ENCODE measurements around the gene TVP23A.
"Not testable (repeated sequence)": the region's sequence is repeated elsewhere in the genome, so short reads cannot be mapped to it uniquely, and the experiment has no call there.

TVP23A gene

DNA sequence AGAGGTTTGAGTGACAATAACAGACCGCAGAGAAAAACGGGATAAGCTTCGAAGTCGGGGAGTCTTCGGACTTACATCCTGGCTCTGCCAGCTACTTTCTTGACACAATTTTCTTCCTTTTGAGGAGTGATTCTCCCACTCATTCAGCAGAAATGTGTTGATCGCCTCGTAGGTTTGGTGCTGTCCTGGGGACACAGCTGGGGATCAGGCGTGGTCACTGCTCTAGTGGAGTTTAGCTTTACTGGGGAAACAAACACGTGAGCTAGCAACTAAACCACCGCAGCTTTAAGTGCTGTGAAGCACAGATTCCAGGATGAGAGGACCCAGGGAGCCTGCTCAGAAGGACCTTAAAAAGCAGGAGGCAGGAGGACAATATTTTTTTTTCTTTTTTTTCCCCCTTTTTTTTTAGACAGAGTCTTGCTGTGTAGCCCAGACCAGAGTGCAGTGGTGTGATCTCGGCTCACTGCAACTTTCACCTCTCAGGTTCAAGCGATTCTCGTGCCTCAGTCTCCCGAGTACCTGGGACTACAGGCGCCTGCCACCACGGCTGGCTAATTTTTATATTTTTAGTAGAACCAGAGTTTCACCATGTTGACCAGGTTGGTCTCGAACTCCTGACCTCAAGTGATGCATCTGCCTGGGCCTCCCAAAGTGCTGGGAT, 74.1 kb downstream of the TVP23A start:
- DNase-seq (ENCODE audit: low spot score), result peak; percentile 57

DNA sequence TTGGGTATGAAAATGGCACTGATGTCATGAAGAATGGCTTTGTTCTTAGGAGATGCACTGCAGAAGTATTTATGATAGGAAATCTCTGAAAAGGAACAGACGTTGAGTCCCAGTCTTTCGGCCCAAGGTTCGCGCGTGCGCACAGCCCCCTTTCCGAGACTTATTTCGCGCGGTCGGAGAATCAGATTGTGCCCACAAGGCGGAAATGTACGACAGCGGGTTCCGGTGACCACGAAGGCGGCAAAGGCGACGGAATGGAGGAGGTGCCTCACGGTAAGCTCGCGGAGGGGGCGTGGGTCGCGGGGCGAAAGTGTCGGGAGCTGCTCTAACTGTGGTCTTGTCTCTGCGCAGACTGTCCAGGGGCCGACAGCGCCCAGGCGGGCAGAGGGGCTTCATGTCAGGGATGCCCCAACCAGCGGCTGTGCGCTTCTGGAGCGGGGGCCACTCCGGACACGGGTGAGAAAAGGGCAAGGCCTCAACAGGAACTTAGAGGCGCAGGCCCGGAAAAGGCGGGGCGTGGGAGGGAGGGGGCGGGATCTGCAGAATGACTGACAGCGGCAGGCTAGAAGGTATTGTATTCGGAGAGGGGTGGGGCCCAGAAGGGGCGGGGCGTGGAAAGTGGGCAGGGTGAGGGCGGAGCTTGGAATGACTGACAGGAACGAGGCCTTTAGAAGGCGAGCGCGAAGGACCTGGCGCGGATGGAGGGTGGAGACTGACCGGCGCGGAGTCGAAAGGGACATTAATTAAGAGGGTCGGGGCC, 74.8 kb downstream of the TVP23A start, which contains the start of gene NUBP1:
Gene NUBP1, plus strand, starts transcription at position 233 of the 760 bp plus-strand sequence. Its CDS starts 22 bp downstream, at position 255.
- peak; percentile 99 for DNase-seq (ENCODE audit: low spot score)

DNA sequence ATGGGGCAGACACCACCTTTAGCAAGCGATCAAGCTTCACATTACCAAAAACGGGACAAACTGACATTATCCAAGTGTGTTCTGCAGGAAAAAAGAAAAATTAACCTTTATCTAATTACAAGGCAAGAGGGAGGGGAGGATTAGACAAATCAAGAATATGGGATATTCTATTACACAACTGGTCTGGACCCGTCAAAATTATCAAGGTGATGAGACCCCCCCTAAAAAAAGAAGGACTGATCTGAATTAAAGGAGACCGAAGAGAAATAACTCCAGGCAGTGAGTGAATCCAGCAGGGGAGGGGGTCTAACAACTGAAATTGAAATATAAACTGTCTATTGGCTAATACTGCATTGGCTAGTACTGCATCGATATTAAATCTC, 75.4 kb downstream of the TVP23A start:
- no peak for DNase-seq (ENCODE audit: low spot score)

DNA sequence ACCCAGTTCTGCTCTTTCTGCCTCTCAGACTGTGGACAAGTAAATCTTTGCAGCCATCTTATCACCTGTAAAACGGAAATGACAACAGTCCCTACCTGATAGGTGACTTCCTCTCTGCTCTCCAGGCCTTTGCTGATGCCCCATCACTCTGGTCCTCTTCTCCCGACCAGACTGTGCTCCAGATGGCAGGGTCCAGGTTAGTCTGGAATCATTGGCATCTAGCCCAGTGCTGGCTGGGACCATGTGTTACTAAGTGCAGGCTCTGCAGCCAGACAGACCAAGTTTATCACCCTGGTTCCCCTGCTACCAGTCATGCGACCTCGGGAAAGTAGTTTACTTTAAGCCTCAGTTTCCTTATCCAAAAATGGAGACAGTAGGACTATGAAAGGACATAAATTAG, 76.8 kb downstream of the TVP23A start:
- no peak for DNase-seq (ENCODE audit: low spot score)

DNA sequence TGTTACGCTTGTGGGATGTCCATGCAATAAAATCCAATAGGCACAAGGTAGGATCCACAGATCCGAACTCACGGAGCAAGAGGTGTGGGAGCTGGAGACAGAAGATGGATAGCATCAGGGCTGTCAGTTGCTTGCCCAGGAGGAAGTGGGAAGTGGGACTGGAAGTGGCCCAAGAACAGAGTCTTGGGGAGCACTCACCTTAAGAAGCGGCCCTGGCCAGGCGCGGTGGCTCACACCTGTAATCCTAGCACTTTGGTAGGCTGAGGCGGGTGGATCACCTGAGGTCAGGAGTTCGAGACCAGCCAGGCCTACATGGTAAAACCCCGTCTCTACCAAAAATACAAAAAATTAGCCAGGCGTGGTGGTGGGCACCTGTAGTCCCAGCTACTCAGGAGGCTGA, 77.3 kb downstream of the TVP23A start:
- not testable (repeated sequence) for DNase-seq (ENCODE audit: low spot score)

DNA sequence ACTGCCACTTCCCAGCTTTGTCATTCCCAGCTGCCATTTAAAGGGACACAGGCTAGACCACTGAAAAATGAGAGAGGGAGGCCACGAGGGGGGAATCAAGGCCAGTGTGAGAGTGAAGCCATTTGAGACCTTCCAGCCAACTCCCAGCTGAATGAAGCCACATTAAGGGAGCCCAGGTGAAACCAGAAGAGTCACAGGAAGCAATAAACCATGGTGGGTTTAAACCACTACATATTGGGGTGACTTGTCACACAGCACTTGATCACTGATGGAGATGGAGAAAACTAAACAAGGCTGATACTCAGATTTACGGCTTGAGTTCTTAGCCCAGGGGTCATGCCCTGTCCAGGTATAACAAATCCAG, 77.8 kb downstream of the TVP23A start:
- DNase-seq (ENCODE audit: low spot score), result no peak

DNA sequence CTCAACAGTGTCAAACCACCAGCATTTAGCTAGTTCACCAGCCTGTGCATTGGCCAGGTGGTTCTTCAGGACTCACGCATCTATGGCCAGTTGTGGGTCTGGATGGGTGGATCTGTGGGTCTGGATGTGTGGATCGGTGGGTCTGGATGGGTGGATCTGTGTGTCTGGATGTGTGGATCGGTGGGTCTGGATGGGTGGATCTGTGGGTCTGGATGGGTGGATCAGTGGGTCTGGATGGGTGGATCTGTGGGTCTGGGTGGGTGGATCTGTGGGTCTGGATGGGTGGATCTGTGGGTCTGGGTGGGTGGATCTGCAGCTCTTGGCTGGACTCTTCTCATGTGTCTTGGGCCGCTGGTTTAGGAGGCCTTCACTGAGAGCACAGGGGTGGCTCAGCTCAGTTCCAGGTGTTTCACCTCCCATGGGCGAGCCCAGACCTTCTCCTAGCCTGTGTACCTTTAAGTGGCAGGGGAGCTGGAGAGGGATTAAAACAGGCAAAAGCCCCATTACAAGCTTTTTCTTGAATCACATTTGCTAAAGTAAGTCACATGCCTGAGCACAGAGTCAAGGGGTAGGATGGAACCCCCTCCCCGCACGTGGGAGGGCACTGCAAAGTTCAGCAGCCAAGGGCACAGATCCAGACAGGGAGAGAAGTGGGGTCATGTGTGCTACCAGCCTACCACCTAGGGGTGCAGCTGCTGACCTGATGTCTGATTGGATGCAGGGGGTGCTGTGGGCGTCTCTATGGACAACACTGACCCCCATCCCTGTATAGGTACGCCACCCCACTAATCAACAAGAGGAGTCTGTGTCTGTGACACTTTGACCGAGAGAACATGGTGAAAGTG, 78.4 kb downstream of the TVP23A start:
- no peak for DNase-seq (ENCODE audit: low spot score)

DNA sequence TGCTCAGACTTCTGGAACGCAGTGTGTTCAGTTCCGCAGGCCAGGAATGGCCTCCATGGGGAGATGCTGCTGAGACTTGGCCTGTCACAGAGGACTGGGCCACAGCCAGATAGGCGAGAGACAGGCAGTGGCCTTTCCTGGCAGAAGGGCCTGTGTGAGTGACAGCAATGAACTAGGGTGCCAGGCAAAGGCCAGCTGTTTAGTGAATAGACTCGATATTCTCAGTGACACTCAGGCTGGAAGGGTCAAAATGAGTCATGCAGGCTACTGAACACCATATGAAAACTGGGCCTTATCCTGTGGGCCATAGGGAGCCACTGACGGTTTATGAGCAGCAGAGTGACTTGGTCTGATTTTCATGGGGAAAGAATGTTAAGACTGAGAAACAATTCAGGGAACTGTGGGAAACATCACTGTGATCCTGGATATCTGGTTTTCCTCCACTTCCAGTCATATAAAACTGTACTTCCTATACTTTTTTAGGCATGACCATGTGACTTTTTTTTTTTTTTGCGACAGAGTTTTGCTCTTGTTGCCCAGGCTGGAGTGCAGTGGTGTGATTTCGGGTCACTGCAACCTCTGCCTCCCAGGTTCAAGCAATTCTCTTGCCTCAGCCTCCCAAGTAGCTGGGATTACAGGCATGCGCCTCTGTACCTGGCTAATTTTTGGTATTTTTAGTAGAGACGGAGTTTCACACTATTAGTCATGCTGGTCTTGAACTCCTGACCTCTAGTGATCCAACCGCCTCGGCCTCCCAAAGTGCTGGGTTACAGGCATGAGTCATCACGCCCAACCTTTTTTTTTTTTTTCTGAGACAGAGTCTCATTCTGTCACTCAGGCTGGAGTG, 80.1 kb downstream of the TVP23A start:
- no peak for DNase-seq (ENCODE audit: low spot score)

DNA sequence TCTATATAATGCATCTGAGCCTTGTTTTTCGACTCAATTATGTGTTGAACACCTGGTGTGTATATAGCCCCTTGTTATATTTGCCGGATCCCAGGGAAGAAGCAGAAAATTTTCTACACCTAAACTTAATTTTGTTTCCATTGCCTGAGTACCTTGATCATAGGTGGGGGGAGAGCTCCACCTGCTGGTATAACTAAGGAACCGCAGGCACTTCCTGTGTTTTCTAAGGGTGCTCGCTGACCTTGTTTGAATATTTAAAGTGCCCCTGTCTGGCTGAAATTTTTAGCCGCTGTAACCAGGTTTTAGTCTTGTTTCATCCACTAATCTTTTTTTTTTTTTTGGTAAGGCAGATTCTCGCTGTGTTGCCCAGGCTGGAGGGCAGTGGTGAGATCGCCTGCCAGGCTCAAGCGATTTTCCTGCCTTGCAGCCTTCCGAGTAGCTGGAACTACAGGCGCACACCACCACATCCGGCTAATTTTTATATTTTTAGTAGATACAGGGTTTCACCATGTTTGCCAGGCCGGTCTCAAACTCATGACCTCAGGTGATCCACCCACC, 81.4 kb downstream of the TVP23A start:
- DNase-seq (ENCODE audit: low spot score), result peak; percentile 72

DNA sequence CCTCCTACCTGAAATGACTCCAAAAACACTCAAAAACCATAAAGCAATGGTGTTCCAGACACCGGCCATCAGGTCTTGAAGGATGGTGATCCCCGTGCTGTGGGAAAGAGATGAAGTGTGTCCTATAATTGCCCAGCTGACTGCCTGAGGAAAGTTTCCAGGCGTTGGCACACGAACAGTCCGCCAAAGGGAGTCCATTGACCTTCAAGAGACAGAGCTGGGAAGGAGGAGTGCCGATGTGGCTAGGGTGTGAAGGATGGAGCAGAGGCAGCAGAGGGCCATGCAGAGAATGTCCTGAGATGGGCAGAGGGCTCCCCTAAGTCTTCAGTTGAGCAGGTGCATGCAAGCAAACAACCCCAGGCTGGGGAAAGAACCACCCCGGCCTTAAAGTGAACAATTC, 86.8 kb downstream of the TVP23A start:
- no peak for DNase-seq (ENCODE audit: low spot score)

DNA sequence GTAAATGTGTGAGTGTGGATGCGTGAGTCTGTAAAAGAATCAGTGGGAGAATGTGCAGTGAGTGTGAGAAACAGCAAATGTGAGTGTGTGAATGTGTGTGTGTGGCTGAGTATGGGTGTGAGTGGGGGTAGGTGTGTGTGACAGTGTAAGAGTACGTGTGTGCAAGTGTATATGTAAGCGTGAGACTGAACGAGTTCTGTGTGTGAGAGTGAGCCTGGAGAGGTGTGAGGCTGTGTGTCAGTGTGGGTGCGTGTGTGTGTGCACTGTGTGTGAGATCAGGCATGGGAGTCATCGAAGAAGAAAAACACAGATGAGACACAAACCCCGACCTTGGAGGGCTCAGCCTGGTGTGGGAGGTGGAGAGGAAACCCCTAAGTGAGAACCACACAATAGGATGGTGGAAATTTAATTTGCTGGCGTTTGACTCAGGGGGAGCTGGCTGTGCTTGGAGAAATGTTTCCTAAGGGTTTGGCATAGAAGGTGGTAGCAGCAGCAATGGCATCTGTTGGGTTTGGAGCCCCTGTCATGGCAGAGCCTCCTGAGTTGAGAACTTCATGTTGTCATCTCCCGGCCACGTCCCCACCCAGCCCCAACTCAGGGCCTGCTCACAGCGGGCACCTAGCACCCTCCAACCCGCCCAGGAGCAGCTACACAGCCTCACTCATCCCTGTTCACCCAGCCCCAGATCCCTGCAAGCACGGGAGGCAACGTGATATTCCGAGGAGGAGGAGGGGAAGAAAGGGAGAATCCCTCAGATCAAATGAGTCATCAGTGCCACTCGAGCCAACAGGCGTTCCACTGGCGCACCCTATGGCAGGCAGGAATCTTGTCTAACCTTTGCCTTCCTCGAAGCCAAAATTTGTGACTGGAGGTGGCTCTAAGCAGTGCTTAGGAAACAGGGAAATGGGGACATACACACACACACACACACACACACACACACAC, 89.2 kb downstream of the TVP23A start:
- DNase-seq (ENCODE audit: low spot score), result peak; percentile 72

DNA sequence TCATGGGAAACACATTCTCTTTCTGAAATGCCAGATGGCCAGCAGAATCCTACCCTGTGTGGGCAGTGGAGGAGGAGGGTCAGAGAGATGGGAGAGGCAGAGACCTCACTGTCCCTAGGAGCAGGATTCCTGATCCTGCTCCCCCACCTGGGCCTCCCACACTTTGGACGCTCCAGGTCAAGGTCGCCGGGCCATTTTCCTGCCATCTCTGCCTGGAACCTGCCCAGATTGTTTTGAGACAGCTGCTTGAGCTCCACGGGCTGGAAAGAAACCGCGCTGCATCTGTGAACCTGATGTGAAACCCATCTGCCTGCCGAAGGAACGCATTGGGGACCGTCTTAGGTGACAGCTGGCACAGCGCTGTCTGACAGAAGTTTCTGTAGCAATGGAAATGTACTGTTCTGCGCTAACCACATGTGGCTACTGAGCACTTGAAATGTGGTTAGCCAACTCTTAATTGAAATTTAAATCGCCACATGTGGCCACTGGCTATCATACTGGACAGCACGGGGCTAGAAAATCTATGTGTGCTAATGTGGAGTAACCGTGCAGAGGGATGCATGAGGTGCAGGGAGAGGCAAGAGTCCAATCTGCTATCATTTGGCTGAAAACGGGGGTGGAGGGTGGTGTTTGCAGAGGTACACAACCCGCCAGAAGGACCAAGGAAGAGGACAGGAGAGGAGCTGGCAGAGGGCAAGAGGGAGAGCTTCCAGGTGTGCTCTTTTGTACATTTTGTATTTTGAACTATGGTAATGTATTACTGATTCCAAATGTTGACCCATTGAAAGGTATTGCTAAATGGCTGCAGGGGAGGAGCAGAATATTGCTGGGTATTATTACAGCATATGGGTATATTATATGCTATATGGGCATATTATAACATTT, 90.3 kb downstream of the TVP23A start:
- no peak for DNase-seq (ENCODE audit: low spot score)
